IMR-90 (cell line): Measurements from ENCODE around the gene COL19A1. TPM values are rescaled to one million over a fixed set of nuclear protein-coding genes. Genes with fewer than 3 reads are reported as not detected.

Experiments used
- ATAC-seq: fragments of 200-7000 bp; cut with Tn5 transposase; 2 replicates; pipeline ENCODE4 v1.9.1; 2020; ENCODE audit warnings: low read depth, mild to moderate bottlenecking, moderate library complexity
- BruUV-seq: library from RNA; stranded (reverse); fragments of 400-500 nt; replicated peaks from 2 replicates; lab custom pipeline; 2021; lab: Mats Ljungman, UMichigan
- CTCF ChIA-PET: fragments of 300-600 bp; formaldehyde crosslinking; extraction: SDS; loops from one replicate; lab custom pipeline; 2021; ENCODE audit warnings: antibody characterized with exemption; lab: Yijun Ruan, JAX
- POLR2A ChIA-PET: fragments of 300-600 bp; sonication (Branson Sonifier 250); formaldehyde crosslinking; loops from one replicate; lab custom pipeline; 2022; ENCODE audit warnings: antibody characterized with exemption; ENCODE audit not compliant: unreplicated experiment; lab: Charles Lee
- DNase-seq: peaks from one replicate; pipeline ENCODE4 v3.0.0; 2013
- H2AFZ ChIP-seq: replicated peaks from 2 replicates; pipeline ENCODE3; 2013; ENCODE audit warnings: low read length, mild to moderate bottlenecking; ENCODE audit not compliant: poor library complexity
- H2AK5ac ChIP-seq: 2 replicates; pipeline ENCODE4 v1.6.1; 2013; ENCODE audit warnings: low read depth, low read length, inconsistent platforms
- H2AK9ac ChIP-seq: replicated peaks from 2 replicates; pipeline ENCODE3; 2013; ENCODE audit warnings: mild to moderate bottlenecking, low read depth, low read length, moderate library complexity; ENCODE audit not compliant: poor library complexity
- H2BK120ac ChIP-seq: 2 replicates; pipeline ENCODE4 v1.6.1; 2013; ENCODE audit warnings: low read depth, low read length, inconsistent platforms
- H2BK15ac ChIP-seq: 3 replicates; pipeline ENCODE4 v1.6.1; 2013; ENCODE audit warnings: low read depth, low read length, inconsistent platforms
- H2BK20ac ChIP-seq: 2 replicates; pipeline ENCODE4 v1.6.1; 2013; ENCODE audit warnings: low read depth, mild to moderate bottlenecking, inconsistent platforms, low read length, moderate library complexity
- H2BK5ac ChIP-seq: 2 replicates; pipeline ENCODE4 v1.6.1; 2013; ENCODE audit warnings: mild to moderate bottlenecking, low read depth, low read length, inconsistent platforms; ENCODE audit not compliant: poor library complexity, severe bottlenecking
- H3K14ac ChIP-seq: replicated peaks from 2 replicates; pipeline ENCODE4 v1.6.1; 2013; ENCODE audit warnings: low read depth, low read length, inconsistent platforms
- H3K18ac ChIP-seq: 2 replicates; pipeline ENCODE4 v1.6.1; 2013; ENCODE audit warnings: low read depth, low read length, control low read depth
- H3K23ac ChIP-seq: 2 replicates; pipeline ENCODE4 v1.6.1; 2013; ENCODE audit warnings: low read depth, low read length, inconsistent platforms
- H3K27ac ChIP-seq: 2 replicates; pipeline ENCODE4 v1.5.1; 2013; ENCODE audit warnings: mild to moderate bottlenecking, control low read depth, low read length; ENCODE audit not compliant: insufficient read depth
- H3K27me3 ChIP-seq: 2 replicates; pipeline ENCODE4 v1.6.1; 2013; ENCODE audit warnings: low read length; ENCODE audit not compliant: control insufficient read depth, insufficient read depth
- H3K36me3 ChIP-seq: 2 replicates; pipeline ENCODE4 v1.6.1; 2013; ENCODE audit warnings: low read length, mixed read lengths; ENCODE audit not compliant: control insufficient read depth, insufficient read depth
- H3K4ac ChIP-seq: 2 replicates; pipeline ENCODE4 v1.6.1; 2013; ENCODE audit warnings: low read depth, low read length, inconsistent platforms
- H3K4me1 ChIP-seq: 2 replicates; pipeline ENCODE4 v1.6.1; 2013; ENCODE audit warnings: low read length, mixed read lengths; ENCODE audit not compliant: control insufficient read depth, insufficient read depth
- H3K4me2 ChIP-seq: 2 replicates; pipeline ENCODE4 v1.6.1; 2013; ENCODE audit warnings: low read depth, mild to moderate bottlenecking, control low read depth, low read length, moderate library complexity
- H3K4me3 ChIP-seq: 2 replicates; pipeline ENCODE4 v1.5.1; 2013; ENCODE audit warnings: low read depth, mild to moderate bottlenecking, control low read depth, low read length, moderate library complexity; ENCODE audit not compliant: insufficient read depth
- H3K56ac ChIP-seq: 2 replicates; pipeline ENCODE4 v1.6.1; 2013; ENCODE audit warnings: low read length, inconsistent platforms; ENCODE audit not compliant: insufficient read depth; ENCODE audit errors: extremely low read depth
- H3K79me1 ChIP-seq, 2 experiments: 2 replicates each; pipeline ENCODE4 v1.6.1; 2013; ENCODE audit warnings: low read length in 2 of 2, inconsistent platforms in 1 of 2, low read depth in 1 of 2
- H3K9ac ChIP-seq: 2 replicates; pipeline ENCODE4 v1.6.1; 2013; ENCODE audit warnings: low read depth, low read length, control low read depth
- H3K9me1 ChIP-seq: 2 replicates; pipeline ENCODE4 v1.6.1; 2013; ENCODE audit warnings: low read length, inconsistent platforms; ENCODE audit not compliant: insufficient read depth
- H3K9me3 ChIP-seq: 2 replicates; pipeline ENCODE4 v1.6.1; 2013; ENCODE audit warnings: low read length; ENCODE audit not compliant: control insufficient read depth, insufficient read depth
- H4K20me1 ChIP-seq: 2 replicates; pipeline ENCODE4 v1.6.1; 2013; ENCODE audit warnings: low read length, inconsistent platforms; ENCODE audit not compliant: insufficient read depth
- H4K5ac ChIP-seq: 2 replicates; pipeline ENCODE4 v1.6.1; 2013; ENCODE audit warnings: mild to moderate bottlenecking, low read depth, low read length, control low read depth
- H4K8ac ChIP-seq, 2 experiments: 2 replicates each; pipeline ENCODE4 v1.6.1; 2013; ENCODE audit warnings: low read depth in 2 of 2, low read length in 2 of 2, control low read depth in 1 of 2, inconsistent platforms in 1 of 2
- H4K91ac ChIP-seq: 2 replicates; pipeline ENCODE4 v1.6.1; 2013; ENCODE audit warnings: low read depth, low read length, inconsistent platforms; ENCODE audit not compliant: insufficient read depth
- ELK1 ChIP-seq: fragments of 150-350 bp; IDR thresholded peaks from 2 replicates; pipeline ENCODE4 v1.6.1; 2016; ENCODE audit warnings: low read depth, mild to moderate bottlenecking, low read length, moderate library complexity, borderline replicate concordance
- POLR2A ChIP-seq: IDR thresholded peaks from 2 replicates; pipeline ENCODE4 v1.6.1; 2012; ENCODE audit warnings: mild to moderate bottlenecking, low read depth, low read length
- RAD21 ChIP-seq: IDR thresholded peaks from 2 replicates; pipeline ENCODE4 v1.6.1; 2012; ENCODE audit warnings: low read length, improper control_type of control experiment
- WGBS, 2 experiments: methylation state at CpG; one replicate each; pipeline versions ENCODE4 v1.1.5 to v1.1.7; 2013; ENCODE audit warnings: missing lambda C conversion rate in 2 of 2; ENCODE audit not compliant: insufficient read length in 1 of 2; ENCODE audit errors: extremely low coverage in 2 of 2; 5-methylcytosine and 5-hydroxymethylcytosine counted together
- dilution Hi-C: fragments of 300-500 bp; cut with HindIII; formaldehyde crosslinking; loops from one replicate; pipeline ENCODE4 v1.14.3; 2018; ENCODE audit warnings: low sequenced_read_pairs; ENCODE audit not compliant: unreplicated experiment
- in situ Hi-C: fragments of 300-500 bp; cut with MboI; formaldehyde crosslinking; loops from 3 replicates; pipeline ENCODE4 v1.14.3; 2019; ENCODE audit warnings: low sequenced_read_pairs, inconsistent platforms, mixed read lengths
- intact Hi-C: fragments of 100-400 bp; cut with micrococcal nuclease; formaldehyde crosslinking; loops from 2 replicates; pipeline ENCODE4 v1.10.0; 2022
- polyA plus RNA-seq, 3 experiments: library from polyadenylated mRNA; depleted of rRNA; stranded (reverse); fragments of >200 nt; gene quantifications; 2 replicates each; pipeline ENCODE4 v1.2.3, GENCODE V29; 2012; ENCODE audit warnings: low replicate concordance in 1 of 3
- total RNA-seq: library from RNA; depleted of rRNA; stranded (reverse); fragments of >200 nt; gene quantifications from 2 replicates; pipeline ENCODE4 v1.2.3, GENCODE V29; 2012
- TF ChIP-seq, protein P1 (sequence below): conservative IDR thresholded peaks from 2 replicates; pipeline ENCODE4 v1.5.1; 2012; ENCODE audit warnings: mild to moderate bottlenecking, low read depth, low read length, improper control_type of control experiment

The COL19A1 gene
- total and polyA plus RNA-seq, 2 of the 4 experiments (the other 2 are of a cell fraction), result under 0.01 TPM; not detected in 1

DNA sequence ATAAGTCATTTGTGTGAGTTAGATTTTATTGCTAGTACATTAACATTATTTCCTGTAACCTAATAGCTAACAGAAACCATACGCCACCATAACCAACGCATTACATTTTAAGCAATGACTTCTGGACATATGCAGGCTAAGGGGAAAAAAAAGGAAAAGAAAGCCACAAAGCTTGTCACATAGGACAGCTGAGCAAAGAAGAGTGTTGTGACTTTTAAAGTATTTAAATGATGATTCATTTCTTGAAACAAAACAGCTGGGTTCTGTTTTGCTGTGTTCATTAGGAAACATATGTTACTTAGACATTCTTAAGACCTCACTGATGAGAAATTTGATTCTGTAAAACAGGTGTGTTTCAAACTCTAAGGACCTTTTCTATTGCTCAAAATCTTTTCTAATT, 265.2 kb downstream of the COL19A1 start:
- Histone ChIP-seq H4K8ac (no peak overlapping the region), H3K4ac (no peak overlapping the region), H3K9me3 (no peaks in the 10 kb centered on the region), H3K14ac (no peak overlapping the region), H3K27ac (no peak overlapping the region), H3K9me1 (no peaks in the 10 kb centered on the region), H4K20me1 (no peaks in the 10 kb centered on the region), H3K27me3 (no peaks in the 10 kb centered on the region), H2BK5ac (no peak overlapping the region), H2BK20ac (no peak overlapping the region), H3K79me1 (no peaks in the 10 kb centered on the region), H3K56ac (no peak overlapping the region), H2AK5ac (no peak overlapping the region), H3K4me3 (no peak overlapping the region), H3K4me2 (no peak overlapping the region), H4K5ac (no peak overlapping the region), H4K91ac (no peak overlapping the region), H2BK15ac (no peak overlapping the region), H3K18ac (no peak overlapping the region), H3K9ac (no peak overlapping the region), H3K4me1 (no peaks in the 10 kb centered on the region), H2BK120ac (no peak overlapping the region), H2AK9ac (no peak overlapping the region), H3K36me3 (no peaks in the 10 kb centered on the region), H2AFZ (no peak overlapping the region), H3K23ac (no peak overlapping the region)
- intact Hi-C loops (no loop called here), in situ Hi-C loops (no loop called here), dilution Hi-C loops (no loop called here)
- BruUV-seq, result no TSS peak
- DNase-seq (no peak), ATAC-seq (no peak)
- WGBS, 2 experiments, result no CpG with 5 or more reads among the region's 2 CpGs
- TF ChIP-seq, protein P1, sequence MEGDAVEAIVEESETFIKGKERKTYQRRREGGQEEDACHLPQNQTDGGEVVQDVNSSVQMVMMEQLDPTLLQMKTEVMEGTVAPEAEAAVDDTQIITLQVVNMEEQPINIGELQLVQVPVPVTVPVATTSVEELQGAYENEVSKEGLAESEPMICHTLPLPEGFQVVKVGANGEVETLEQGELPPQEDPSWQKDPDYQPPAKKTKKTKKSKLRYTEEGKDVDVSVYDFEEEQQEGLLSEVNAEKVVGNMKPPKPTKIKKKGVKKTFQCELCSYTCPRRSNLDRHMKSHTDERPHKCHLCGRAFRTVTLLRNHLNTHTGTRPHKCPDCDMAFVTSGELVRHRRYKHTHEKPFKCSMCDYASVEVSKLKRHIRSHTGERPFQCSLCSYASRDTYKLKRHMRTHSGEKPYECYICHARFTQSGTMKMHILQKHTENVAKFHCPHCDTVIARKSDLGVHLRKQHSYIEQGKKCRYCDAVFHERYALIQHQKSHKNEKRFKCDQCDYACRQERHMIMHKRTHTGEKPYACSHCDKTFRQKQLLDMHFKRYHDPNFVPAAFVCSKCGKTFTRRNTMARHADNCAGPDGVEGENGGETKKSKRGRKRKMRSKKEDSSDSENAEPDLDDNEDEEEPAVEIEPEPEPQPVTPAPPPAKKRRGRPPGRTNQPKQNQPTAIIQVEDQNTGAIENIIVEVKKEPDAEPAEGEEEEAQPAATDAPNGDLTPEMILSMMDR, result no peak
- TF ChIP-seq ELK1, result no peak
- no peak for TF ChIP-seq RAD21
- TF ChIP-seq POLR2A, result no peak
- ChIA-PET POLR2A (no interaction called here), CTCF (no interaction called here)
